Right lobe of liver (tissue), 6 donors: ENCODE measurements around the gene FSTL4. TPM values are rescaled to one million over a fixed set of nuclear protein-coding genes. Genes with fewer than 3 reads are reported as not detected.

ENCODE experiments used
- ATAC-seq, 4 donors: fragments of 200-7000 bp; cut with Tn5 transposase; one replicate each; pipeline ENCODE4 v1.9.1; 2020; ENCODE audit warnings: mild to moderate bottlenecking in 4 of 4, moderate library complexity in 4 of 4
- DNase-seq, 3 donors: peaks; one replicate each; pipeline ENCODE4 v3.0.0-alpha.2; 2020
- H3K27ac ChIP-seq, 3 donors: fragments of 200-600 bp; one replicate each; pipeline ENCODE4 v1.8.0; 2022
- H3K27me3 ChIP-seq, 2 donors: fragments of 200-600 bp; one replicate each; pipeline ENCODE4 v1.8.0; 2022
- H3K36me3 ChIP-seq, 4 donors: fragments of 200-600 bp; sonication (generic) in 1 of 4; one replicate each; pipeline versions ENCODE4 v1.5.1 to v1.8.0; 2017 to 2022; ENCODE audit warnings: control low read depth in 1 of 4
- H3K4me1 ChIP-seq, 4 donors: fragments of 200-600 bp; sonication (generic) in 1 of 4; one replicate each; pipeline versions ENCODE4 v1.5.1 to v1.8.0; 2017 to 2022; ENCODE audit warnings: control low read depth in 1 of 4
- H3K4me3 ChIP-seq, 3 donors: fragments of 200-600 bp; one replicate each; pipeline ENCODE4 v1.8.0; 2022
- H3K9me3 ChIP-seq, 4 donors: fragments of 200-600 bp; sonication (generic) in 1 of 4; one replicate each; pipeline versions ENCODE4 v1.5.1 to v1.8.0; 2017 to 2022; ENCODE audit warnings: control low read depth in 1 of 4
- POLR2A ChIP-seq: fragments of 450-650 bp; IDR thresholded peaks from one replicate; pipeline ENCODE4 v1.6.1; 2017; ENCODE audit warnings: antibody characterized with exemption, mild to moderate bottlenecking
- WGBS: methylation state at CpG from one replicate; pipeline ENCODE4 v1.1.6; 2018; ENCODE audit warnings: low coverage, low lambda C conversion rate; ENCODE audit not compliant: insufficient coverage; ENCODE audit errors: missing lambda C conversion rate; 5-methylcytosine and 5-hydroxymethylcytosine counted together
- intact Hi-C, 2 donors: fragments of 100-400 bp; cut with DNase I; formaldehyde crosslinking; loops; one replicate each; pipeline versions ENCODE4 v1.11.2 to v1.14.1; 2022
- total RNA-seq, 6 experiments: library from RNA; depleted of rRNA in 2 of 6; stranded (reverse); fragments of >200 nt in 2 of 6; fragmentation: NEBNext Ultra II Directional in 3 of 6; extraction: Animal tissue kit (Norgen Biotek cat#: 25700) in 3 of 6; gene quantifications; one replicate each; pipeline versions ENCODE4 v1.1.0 to v1.2.4, GENCODE V29; 2016 to 2023
- TF ChIP-seq, protein P1 (sequence below), 4 donors: fragments of 200-600 bp in 3 of 4; fragments of 450-650 bp in 1 of 4; IDR thresholded peaks; one replicate each; pipeline versions ENCODE4 v1.5.1 to v1.8.0; 2016 to 2022; ENCODE audit warnings: antibody characterized with exemption in 4 of 4, mild to moderate bottlenecking in 2 of 4
- donor health status: DM: no; HTN: yes; CAD: no.
- donor health status: DM: no; HTN: no; CAD: no.
- donor health status: DM: no; HTN: no; CAD: no.
- donor health status: DM: no; HTN: yes; CAD: no.
- donor health status: DM: no; HTN: yes; CAD: no.

Gene FSTL4
- total RNA-seq, 6 experiments from 2014 or later = 0.62 to 1.3 (median 0.80) TPM; not detected in 3

DNA sequence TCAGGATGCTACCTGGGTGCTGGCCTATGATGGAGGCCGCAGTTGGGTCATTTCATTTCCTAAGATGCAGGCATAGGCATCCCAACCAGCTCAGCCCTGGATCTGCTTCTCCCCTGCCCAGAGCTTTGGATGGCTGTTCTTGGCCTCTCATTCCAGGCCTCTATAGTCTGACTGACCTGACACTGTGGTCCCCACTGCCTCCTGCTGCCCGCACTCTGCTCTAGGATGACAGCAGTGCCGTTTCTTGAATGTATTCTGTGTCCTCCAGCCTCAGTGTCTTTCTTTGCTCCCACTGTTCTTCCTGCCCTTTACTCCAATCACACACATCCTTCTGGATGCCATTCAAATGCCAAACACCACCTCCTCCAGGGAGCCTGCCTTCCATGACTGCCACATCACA, 324.8 kb downstream of the FSTL4 start:
- Histone ChIP-seq H3K4me1 (no peaks in the 10 kb centered on the region), H3K27me3 (no peaks in the 10 kb centered on the region), H3K36me3 (no peaks in the 10 kb centered on the region), H3K4me3 (no peak overlapping the region), H3K27ac (no peak overlapping the region), H3K9me3 (no peaks in the 10 kb centered on the region)
- TF ChIP-seq, protein P1, sequence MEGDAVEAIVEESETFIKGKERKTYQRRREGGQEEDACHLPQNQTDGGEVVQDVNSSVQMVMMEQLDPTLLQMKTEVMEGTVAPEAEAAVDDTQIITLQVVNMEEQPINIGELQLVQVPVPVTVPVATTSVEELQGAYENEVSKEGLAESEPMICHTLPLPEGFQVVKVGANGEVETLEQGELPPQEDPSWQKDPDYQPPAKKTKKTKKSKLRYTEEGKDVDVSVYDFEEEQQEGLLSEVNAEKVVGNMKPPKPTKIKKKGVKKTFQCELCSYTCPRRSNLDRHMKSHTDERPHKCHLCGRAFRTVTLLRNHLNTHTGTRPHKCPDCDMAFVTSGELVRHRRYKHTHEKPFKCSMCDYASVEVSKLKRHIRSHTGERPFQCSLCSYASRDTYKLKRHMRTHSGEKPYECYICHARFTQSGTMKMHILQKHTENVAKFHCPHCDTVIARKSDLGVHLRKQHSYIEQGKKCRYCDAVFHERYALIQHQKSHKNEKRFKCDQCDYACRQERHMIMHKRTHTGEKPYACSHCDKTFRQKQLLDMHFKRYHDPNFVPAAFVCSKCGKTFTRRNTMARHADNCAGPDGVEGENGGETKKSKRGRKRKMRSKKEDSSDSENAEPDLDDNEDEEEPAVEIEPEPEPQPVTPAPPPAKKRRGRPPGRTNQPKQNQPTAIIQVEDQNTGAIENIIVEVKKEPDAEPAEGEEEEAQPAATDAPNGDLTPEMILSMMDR (IDR thresholded peaks at IDR 0.05) = peak; percentile 29 to 55 (median 46)
- TF ChIP-seq POLR2A = no peak
- intact Hi-C loops = loop anchor here in 1 of 2 donors (5.0 kb wide), 1 partner anchor 175 kb away; no protein-coding TSS in a partner anchor
- DNase-seq (peak in 2 of 3 donors; percentile 59 to 67), ATAC-seq (peak; percentile 21 to 74 (median 46))
- 20% methylated on average over 1 of the region's 3 CpGs for WGBS

DNA sequence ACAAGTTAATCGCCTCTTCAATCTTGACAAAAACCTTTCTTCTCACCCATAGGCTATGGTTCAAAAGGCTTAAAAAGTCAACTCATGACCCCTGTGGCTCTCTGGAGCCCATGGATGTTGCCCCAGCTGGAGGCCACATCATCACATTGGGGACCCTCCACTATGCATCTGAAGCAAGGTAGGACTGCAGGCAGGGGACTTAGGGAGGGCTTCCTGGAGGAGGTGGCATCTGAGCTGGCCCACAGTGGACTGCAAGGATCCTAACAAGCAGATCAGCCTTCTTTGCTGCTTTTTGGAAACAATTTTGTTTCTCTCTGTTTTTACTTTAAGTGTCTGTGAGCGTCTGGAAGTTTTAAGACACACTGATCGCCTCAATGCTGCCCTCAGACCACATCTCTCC, 325.9 kb downstream of the FSTL4 start:
- intact Hi-C loops = loop anchor here in 1 of 2 donors (5.0 kb wide), 1 partner anchor 174 kb away; no protein-coding TSS in a partner anchor
- WGBS = 94% methylated on average over 3 of the region's 3 CpGs
- no peak for DNase-seq

DNA sequence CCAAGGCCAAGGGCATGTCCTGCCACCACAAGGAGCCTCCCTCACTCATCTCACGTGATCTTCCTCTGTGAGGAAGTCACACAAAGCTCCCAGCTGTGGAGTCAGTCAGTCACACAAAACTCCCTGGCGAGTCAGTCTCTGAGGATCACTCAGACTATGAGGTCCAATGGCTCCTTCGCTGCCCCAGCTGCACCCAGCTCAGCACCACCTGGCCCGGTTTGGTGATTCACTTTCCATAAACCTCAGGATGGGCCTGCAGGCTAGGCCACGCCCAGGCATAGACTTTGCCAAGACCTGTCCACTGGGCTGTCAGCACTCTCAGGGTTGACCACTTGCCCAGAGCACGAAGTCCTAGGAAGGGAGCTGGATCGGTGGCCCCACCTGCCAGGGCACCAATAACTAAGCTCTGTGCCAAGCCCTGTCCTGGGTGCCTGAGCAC, 326.7 kb downstream of the FSTL4 start:
- Histone ChIP-seq H3K27me3 (no peaks in the 10 kb centered on the region), H3K27ac (no peak overlapping the region), H3K4me1 (no peaks in the 10 kb centered on the region), H3K36me3 (no peaks in the 10 kb centered on the region), H3K9me3 (no peaks in the 10 kb centered on the region), H3K4me3 (no peak overlapping the region)
- 52% methylated on average over 4 of the region's 7 CpGs for WGBS
- ATAC-seq (peak; percentile 92 to 97 (median 94)), DNase-seq (peak; percentile 86 to 96 (median 93))
- intact Hi-C loops = loop anchor here in 1 of 2 donors (5.0 kb wide), 1 partner anchor 173 kb away; no protein-coding TSS in a partner anchor
- TF ChIP-seq, protein P1 (IDR thresholded peaks at IDR 0.05) = no peak

More for the DNA sequence above, 325.9 kb downstream of the FSTL4 start:
- Histone ChIP-seq H3K27ac (no peak overlapping the region), H3K27me3 (no peaks in the 10 kb centered on the region), H3K4me1 (no peaks in the 10 kb centered on the region), H3K36me3 (no peaks in the 10 kb centered on the region), H3K4me3 (no peak overlapping the region), H3K9me3 (no peaks in the 10 kb centered on the region)
- TF ChIP-seq POLR2A = no peak
- TF ChIP-seq, protein P1 (IDR thresholded peaks at IDR 0.05) = no peak
- ATAC-seq = no peak

DNA sequence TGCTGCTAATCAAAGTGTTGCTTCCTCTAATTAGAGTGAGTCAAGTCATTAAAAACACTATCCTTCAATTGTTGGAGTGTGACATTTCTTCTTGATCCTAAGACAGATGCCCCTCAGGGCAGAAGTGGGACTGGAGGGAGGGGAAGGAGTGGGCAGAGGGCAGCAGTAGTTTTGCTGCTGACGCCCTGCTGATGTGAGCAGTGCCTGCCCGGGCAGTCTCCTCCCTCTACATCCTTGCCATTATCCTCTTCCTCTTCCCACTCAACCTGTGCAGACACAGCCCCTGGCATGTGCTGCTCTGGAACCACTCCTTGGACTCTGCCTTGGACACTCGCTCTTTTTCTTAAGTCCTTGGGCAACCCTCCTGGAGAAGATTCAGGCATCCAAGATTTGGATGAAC, 328.0 kb downstream of the FSTL4 start:
- DNase-seq (no peak), ATAC-seq (no peak)
- H3K36me3 ChIP-seq = no peaks in the 10 kb centered on the region
- H3K4me3 ChIP-seq = no peak overlapping the region
- no peak overlapping the region for H3K27ac ChIP-seq
- H3K27me3 ChIP-seq = no peaks in the 10 kb centered on the region
- WGBS = 69% methylated on average over 2 of the region's 3 CpGs
- intact Hi-C loops = no loop called here
- TF ChIP-seq POLR2A = no peak
- TF ChIP-seq, protein P1 (IDR thresholded peaks at IDR 0.05) = no peak
- H3K4me1 ChIP-seq = no peaks in the 10 kb centered on the region
- no peaks in the 10 kb centered on the region for H3K9me3 ChIP-seq
